ENCODE data around the gene PRIM1.
"Not testable (repeated sequence)": the region's sequence is repeated elsewhere in the genome, so short reads cannot be mapped to it uniquely, and the experiment has no call there.

The PRIM1 gene

DNA sequence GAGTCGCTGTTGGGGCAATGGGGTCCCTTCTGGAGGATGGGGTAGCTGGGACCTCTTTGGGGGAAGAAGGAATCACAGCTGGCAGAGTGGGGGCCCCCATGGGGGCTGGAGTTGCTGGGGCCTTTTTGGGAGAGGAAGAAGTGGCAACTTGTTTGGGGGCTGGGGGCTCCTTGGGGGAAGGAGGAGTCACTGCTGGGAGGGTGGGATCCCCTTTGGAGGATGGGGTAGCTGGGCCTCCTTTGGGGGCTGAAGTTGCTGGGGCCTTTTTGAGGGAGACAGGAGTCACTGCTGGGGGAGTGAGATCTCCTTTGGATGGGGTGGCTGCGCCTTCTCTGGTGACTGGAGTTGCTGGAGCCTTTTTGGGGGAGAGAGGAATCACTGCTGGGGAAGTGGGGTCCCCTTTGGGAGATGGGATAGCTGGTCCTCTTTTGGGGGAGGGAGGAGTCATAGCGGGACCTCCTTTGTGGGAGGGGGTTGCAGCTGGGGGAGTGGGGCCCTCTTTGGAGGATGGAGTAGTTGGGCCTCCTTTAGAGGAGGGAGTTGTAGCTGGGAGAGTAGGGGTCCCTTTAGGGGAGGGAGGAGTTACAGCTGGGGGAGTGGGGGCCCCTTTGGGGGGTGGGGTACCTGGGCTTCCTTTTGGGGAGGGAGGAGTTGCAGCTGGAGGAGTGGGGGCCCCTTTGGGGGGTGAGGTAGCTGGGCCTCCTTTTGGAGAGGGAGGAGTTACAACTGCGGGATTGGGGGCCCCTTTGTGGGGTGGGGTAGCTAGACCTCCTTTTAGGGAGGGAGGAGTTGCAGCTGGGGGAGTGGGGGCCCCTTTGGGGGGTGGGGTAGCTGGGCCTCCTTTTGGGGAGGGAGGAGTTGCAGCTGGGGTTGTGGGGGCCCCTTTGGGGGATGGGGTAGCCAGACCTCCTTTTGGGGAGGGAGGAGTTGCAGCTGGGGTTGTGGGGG is 34.9 kb downstream of the PRIM1 start:
- no peak for DNase-seq

DNA sequence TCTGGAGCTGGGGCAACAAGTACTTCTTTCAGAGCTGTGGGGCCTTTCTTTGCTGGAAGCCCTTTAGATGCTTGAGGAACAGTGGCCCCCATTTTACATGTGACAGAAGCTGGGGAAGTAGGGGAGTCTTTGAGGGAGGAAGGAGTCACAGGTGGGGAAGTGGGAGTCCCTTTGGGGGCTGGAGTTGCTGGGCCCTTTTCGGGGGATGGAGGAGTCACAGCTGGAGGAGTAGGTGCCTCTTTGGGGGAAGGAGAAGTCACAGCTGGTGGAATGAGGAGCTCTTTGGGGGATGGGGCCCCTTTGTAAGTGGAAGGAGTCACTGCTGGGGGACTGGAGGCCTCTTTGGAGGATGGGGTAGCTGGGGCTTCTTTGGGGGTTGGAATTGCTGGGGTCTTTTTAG is 35.7 kb downstream of the PRIM1 start:
- DNase-seq, result no peak

DNA sequence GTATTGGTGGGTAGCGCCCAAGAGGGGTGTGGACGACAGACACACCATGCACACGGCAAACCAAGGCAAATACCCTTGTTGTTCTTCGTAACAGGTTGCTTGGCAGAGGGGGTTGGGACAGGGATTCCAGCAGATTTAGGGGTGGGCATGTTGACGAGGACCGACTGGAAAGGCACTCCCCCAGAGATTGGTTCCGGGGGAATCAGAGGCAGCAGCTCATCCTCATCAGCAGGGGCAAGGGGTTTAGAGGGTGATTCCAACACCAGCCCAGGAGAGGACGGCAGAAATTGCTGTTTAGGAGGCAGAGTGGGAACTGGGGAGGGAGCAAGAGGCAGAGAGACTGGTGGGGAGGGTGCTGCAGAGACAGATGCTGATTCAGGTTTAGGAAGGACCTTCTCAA is 36.3 kb downstream of the PRIM1 start:
- no peak for DNase-seq

DNA sequence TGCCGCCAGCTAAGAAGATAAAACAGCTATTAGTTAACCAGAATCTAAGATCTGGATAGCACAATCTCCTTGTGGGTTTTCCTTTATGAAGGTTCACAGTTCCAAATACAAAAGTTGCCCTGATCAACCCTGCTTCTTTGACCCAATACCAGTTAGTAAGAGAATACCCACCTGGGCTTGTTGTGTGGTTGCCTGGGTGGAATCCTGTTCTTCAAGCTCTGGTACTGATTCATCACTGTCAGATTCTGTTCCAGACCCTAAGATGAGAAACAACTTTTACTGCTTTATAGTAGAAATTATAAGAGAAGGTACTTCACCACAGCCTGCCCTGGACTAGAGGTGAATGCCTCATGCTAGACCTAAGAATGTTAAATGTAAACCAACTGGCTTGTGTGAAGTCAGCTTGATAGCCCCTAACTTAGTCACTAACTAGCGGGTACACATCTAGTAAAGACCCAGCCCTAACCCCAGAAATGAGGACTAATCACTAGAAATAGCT is 37.6 kb downstream of the PRIM1 start:
- DNase-seq, result no peak

DNA sequence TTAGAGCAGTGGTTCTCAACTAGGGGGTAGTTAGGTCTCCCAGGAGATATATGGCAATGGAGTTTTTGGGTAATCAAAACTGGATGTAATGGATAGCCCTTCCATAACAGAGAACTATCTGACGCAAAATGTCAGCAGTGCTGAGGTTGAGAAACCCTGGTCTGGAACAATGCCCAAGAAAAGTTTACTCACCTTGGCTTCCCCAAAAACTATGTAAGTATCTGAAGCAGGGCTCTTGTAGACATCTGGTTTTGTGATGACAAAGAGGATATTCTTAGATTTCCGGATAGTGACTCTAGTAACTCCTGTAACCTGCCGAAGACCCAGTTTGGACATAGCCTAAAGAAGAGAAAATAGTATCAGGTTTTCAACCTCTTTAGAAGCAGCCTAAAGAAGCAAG is 38.8 kb downstream of the PRIM1 start:
- DNase-seq, result no peak

DNA sequence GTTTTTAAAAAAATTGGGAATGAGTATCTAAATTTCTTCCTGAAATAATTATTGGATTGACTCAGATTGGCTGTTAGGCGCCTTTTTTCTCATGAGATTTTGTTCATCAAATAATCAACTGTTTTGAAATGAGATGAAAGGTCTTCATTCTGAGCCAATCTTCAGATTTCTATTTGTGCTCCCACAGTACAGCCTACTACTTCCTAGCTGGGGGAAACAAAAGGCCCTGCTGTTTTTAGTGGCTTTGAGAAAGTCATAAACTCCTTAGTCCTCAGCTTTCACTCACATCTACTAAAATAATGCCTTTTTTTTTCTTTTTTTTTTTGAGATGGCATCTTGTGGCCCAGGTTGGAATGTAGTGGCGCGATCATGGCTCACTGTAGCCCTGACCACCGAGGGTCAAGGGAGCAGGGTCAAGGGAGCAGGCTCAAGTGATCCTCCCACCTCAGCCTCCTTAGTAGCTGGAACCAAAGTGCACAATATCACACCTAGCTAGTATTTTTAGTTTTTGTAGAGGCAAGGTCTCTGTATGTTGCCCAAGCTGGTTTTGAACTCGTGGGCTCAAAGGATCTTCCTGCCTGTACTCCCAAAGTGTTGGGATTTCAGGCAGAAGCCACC is 42.3 kb downstream of the PRIM1 start:
- DNase-seq, result no peak

DNA sequence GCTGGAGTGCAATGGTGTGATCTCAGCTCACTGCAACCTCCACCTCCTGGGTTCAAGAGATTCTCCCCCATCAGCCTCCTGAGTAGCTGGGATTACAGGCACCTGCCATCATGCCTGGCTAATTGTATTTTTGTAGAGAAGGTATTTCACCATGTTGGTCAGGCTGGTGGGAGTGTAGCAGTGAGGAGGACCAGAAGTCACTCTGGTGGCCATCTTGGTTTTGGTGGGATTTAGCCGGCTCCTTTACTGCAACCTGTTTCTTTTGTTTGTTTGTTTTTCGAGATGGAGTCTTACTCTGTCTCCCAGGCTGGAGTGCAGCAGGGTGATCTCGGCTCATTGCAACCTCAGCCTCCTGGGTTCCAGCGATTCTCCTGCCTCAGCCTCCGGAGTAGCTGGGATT is 47.6 kb downstream of the PRIM1 start:
- not testable (repeated sequence) for DNase-seq

DNA sequence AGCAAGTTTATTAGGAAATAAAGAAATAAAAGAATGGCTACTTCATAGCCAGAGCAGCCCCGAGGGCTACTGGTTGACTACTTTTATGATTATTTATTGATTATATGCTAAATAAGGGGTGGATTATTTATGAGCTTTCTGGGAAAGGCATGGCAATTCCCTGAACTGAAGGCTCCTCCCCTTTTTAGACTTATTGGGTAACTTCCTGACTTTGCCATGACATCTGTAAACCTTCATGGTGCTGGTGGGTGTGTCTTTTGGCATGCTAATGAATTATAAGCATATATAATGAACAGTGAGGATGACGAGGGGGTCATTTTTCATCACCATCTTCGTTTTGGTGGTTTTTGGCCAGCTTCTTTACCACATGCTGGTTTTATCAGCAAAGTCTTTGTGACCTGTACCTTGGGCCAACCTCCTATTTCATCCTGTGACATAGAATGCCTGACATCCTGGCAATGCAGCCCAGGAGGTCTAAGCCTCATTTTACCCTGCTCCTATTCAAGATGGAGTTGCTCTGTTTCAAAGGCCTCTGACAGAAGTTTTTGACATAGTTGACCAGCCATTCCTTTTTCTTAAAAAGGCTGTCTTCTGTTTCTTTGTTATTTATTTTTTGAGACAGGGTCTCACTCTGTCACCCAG is 53.0 kb downstream of the PRIM1 start:
- DNase-seq, result no peak

DNA sequence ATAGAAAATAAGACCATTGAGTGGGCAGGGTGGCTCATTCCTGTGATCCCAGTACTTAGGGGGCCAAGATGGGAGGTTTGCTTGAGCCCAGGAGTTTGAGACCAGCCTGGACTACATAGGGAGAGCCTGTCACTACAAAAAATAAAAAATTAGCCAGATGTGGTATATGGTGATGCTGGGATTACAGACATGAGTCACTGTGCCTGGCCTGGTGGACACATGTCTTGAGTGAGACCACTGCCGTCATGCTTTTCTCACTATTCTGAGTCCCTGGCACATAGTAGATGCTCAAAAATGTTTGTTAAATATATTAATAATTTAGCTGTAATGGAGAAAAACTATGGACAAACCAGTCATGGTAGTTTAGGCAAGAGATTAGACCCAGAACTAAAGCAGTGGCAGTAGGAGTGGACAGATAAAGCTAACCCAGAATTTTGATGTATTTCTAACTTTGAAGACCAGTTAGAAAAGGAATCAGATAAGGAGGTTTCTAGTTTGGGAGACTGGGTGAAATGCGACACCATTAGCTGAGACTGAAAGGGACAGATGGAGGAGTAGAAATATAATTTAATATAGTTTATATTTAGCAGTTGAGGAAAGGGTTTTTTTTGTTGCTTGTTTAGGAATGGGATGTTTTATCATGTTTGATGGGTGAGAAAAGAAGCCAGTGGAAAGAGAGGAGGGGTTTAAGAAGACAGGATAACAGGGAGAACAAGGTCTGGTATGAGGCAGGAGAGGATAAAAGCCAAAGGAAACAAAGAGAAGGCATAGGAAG is 56.6 kb downstream of the PRIM1 start:
- no peak for DNase-seq

DNA sequence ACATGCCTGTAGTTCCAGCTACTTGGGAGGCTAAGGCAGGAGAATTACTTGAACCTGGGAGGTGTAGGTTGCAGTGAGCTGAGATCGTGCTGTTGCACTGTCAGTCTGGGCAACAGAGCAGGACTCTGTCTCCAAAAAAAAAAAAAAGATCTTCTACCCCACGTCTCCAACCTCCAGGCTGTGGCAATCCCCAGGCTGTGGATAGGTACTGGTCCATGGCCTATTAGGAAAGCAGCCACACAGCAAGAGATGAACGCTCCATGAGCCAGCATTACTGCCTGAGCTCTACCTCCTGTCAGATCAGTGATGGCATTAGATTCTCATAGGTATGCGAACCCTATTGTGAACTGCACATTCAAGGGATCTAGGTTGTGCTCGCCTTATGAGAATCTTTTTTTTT is 58.0 kb downstream of the PRIM1 start:
- DNase-seq, result no peak

DNA sequence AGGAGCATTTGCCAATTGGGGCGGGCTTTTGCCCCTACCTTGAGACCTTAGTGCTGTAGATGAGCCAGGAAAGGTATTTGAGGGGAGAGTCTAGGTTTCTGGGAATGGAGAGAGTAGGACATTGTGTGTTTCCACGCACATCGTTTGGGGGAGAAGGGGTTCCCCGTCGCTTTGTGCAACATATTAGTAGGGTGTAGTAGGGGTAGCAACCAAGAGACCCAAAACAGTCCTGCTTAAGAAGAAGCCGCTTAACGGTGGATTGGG is 63.3 kb downstream of the PRIM1 start:
- no peak for DNase-seq

DNA sequence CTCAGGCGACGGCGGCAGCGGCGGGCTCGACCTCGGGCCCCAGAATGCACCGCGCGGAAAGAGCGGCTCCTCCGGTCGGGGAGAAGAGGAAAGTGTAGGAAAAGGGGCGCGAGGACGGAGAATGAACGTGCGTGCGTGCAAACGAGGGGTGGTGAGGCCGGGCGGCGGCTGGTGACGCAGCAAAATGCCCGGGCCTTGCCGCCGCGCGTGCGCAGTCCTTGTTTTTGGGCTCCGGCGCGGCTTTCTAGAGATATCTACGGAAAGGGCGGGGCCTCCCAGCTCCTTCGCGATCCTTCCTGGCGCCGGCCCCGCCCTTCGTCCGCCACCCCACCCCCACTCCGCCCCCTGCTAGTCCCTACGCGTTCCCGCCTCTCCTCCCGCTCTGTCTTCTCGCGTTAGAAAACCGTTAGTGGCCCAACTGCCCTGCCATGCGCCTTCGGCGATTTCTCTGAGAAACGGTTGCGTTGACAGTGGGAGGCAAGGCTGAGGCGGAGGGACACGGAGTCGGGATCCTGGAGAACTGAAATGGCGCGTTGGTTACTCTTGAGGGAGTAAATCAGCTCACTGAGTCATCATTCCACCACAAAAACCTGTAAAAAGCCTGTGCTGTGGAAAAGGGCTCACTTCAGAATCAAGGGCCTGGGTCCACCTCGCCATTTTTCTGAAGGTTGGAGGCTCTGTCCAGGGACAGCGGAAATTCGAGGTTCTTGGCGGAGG is 63.8 kb downstream of the PRIM1 start, which contains the start of gene PTGES3:
PTGES3 (minus strand) TSS at position 156 of the 717 bp plus-strand sequence. CDS start 285 bp downstream, outside the sequence.
- peak; percentile 99 for DNase-seq

DNA sequence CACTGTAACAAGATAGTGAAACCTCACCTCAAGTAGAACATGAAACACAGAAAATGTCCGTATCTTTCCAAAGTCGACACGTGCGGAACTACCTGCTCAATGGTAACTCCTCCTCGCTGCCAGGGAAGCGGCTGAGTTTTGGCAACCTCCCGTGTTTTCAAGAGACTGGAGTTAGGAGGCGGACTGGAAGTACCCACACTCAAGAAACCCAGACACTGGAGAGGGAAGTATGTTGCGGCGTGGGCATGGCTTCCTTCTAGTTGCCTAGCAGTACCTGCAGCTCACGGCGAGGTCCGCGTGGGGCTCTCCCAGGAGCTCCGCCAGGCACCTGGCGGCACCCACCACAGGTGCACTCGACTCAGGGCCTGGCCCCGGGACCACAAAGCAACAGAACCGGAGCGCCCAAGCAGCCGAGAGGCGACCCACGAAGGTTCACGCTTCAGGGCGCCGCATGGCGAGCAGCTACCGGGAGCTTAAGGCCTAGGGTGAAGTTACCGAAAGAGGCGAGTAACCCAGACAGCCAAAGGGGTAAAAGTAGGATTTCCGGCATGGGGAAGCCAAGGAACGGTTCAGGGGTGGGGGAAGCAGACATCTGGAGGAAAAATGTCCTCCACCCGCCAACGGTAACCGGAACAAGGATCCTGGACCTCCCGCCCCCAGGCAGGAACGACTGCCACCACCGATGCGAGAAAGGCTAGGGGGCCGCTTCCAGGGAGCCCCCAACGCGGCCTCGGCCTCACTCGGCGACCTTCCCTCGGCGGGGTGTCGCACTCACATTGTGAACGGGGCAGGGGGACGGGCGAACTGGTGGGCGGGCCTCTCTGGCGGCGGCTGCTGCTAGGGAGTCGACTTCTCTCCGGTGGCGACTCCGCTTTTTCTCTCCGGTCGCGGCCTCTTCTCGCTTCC is 64.6 kb downstream of the PRIM1 start:
- DNase-seq, result peak; percentile 71

DNA sequence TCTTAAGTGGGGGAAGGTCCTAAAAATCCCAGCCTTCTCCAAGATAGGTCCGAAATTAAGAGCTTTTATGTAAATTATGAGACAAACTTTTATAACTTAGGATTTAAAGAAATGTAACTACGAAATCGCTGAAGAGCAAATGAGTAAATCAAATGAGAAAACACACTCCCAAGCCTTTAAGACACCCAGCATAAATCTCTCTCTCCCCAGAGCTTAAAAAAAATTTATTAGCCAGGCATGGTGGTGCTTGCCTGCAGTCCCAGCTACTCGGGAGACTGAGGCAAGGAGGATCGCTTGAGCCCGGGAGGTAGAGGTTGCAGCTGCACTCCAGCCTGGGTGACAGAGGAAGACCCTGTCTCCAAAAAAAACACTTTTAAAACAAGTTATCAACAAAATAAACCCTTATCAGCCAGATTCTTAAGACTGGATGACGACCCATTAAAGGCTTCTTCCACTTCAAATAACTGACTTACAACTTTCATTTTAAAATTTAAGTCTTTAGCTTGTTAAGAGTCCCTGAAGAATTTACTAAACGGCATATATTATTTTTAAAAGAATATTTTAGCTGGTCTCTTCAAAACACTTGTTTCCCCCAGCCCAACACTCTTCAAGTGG is 67.3 kb downstream of the PRIM1 start:
- no peak for DNase-seq

DNA sequence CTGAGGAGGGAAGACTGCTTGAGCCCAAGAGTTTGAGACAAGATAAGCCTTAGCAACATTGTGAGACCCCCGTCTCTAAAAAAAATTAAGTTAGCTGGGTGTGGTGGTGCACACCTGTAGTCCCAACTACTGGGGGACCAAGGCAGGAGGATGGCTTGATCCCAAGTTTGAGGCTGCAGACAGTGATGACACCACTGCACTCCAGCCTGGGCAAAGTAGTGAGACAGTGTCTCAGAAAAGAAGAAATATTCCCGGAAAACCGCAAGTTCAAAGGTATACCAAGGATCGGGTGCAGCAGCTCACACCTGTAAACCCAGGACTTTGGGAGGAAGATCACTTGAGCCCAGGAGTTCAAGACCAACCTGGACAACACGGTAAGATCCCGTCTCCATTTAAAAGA is 69.8 kb downstream of the PRIM1 start:
- no peak for DNase-seq

Measured in eye (tissue), 1 donor.